22Rv1 (cell line): ENCODE measurements around the gene PCK2.

Experiments
- ZFX ChIP-seq: fragments of 450-650 bp; IDR thresholded peaks from 2 replicates; pipeline ENCODE4 v1.6.1; 2017; ENCODE audit warnings: antibody characterized with exemption, borderline replicate concordance
- TF ChIP-seq, protein P1 (sequence below): fragments of 450-650 bp; IDR thresholded peaks from 2 replicates; pipeline ENCODE4 v1.5.1; 2017; ENCODE audit warnings: mild to moderate bottlenecking

- TF ChIP-seq, protein P1, sequence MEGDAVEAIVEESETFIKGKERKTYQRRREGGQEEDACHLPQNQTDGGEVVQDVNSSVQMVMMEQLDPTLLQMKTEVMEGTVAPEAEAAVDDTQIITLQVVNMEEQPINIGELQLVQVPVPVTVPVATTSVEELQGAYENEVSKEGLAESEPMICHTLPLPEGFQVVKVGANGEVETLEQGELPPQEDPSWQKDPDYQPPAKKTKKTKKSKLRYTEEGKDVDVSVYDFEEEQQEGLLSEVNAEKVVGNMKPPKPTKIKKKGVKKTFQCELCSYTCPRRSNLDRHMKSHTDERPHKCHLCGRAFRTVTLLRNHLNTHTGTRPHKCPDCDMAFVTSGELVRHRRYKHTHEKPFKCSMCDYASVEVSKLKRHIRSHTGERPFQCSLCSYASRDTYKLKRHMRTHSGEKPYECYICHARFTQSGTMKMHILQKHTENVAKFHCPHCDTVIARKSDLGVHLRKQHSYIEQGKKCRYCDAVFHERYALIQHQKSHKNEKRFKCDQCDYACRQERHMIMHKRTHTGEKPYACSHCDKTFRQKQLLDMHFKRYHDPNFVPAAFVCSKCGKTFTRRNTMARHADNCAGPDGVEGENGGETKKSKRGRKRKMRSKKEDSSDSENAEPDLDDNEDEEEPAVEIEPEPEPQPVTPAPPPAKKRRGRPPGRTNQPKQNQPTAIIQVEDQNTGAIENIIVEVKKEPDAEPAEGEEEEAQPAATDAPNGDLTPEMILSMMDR: no peak
- no peak for TF ChIP-seq ZFX
Observed at GRCh38 chr14:24096545-24097181, 2.6 kb downstream of the PCK2 start.
